Measurements from ENCODE around the gene NEURL1B. TPM values are rescaled to one million over a fixed set of nuclear protein-coding genes. Genes with fewer than 3 reads are reported as not detected.

NEURL1B gene
- polyA plus RNA-seq, 3 donors = 14.7 to 17.4 (median 14.8) TPM

DNA sequence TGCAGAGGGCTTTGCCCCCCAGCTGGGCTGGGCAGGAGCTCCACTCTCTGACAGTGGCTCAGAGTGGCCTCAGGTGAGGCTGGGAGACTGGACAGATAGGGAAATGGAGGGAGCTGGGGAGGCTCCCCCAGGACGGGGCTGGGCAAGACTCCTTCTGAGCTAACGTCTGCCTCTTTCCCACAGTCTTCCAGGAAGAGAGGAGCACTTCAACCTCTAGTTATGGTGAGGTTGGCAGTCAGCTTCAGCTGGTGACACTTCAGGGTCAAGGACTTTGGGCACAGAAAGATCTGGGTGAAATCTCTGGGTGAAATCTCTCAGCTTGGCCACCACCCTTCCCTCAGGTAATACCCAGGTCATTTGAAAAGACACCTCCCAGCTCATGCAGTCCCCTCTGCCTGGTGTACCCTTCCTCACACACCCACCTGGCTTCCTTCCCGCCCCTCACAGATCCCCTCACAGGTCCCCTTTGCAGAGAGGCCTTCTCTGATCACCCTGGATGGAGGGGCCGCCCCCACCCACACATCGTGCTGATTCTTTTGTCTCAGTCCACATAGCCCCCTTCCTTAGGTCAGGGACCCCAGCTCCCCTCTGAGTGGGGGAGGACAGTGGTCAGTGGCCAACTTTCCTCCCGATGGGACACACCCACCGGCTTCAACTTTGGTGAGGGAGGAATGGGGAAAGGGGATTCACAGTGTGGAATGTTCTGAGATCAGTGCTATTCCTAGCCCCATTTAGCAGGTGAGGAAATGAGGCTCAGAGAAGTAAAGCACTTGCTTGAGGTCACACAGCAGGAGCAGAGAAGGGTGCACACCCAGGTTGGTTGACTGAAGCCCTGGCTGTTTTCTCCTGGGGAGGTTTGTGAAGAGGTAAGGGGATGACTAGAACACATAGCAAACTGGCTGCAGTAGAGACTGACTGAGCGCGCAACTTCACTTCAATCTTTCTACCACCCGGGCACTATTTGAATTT lies 15.8 kb upstream of the NEURL1B start:
- no peak for DNase-seq (ENCODE audit: extremely low read depth in 1 of 11, low read depth in 9 of 11, low spot score in 4 of 11)

DNA sequence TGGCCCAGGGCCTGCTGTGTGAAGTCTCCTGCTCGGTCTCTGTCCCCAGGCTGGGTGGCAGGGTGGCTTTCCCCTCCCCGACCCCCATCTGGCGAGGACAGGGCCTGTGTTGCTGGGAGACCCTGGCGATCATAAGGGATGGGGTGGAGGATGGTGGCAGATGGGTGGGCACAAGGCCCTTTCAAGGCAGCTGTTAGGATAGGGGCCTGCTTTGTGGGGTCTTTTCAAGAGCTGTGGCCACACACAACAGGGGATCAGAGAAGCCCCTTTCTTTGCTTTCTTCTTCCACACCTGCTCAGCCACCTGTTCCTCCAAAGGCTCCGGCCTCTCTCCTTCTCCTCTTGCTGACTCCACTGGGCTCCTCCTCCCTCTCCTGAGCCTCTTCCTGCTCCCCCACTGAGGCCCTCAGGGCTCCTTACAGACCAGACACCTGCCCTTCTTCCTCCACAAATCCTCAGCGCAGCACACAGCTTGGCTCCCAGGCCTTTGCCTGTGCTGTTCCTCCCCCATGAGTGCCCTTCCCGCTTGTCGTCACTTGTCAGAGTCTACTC lies 15.0 kb upstream of the NEURL1B start:
- no peak for DNase-seq (ENCODE audit: extremely low read depth in 1 of 11, low read depth in 9 of 11, low spot score in 4 of 11)

DNA sequence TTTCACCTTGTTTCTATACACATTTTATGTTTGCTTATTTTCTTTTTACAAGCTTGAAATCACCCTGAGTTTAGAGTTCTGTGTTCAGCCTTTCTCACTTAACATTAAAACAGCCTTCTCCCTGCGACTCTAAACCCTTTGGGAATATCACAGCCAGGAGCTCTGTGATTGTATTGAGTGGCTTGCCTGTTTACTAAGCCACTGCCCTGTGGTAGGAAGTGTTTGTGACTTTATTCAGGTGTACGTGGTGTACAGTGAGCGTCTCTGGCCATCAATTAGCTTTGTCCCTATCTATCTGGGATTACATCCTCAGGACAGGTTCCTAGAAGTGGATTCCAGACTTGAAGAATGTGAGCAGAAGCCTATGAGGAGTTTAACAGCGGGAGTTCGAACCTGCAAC lies 11.0 kb upstream of the NEURL1B start:
- DNase-seq (ENCODE audit: extremely low read depth in 1 of 11, low read depth in 9 of 11, low spot score in 4 of 11) = no peak

DNA sequence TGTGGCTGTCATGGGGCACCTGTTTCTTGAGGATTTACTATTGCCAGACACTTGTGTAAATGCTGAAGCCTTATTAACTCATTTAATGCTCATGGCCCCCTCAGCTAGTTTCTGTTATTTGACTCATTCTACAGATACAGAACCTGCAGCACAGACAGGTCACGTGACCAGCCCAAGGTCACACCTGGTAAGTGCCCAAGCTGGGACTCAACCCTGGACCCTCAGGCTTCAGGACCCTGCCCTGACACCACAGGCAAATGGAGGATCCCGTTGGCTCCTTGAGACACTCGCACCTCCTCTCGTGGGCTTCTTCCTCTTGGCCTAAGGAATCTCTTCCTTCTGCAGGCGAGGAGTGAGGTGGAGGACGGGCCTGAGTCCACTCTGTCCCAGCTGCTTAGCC lies 10.6 kb upstream of the NEURL1B start:
- DNase-seq (ENCODE audit: extremely low read depth in 1 of 11, low read depth in 9 of 11, low spot score in 4 of 11) = no peak

DNA sequence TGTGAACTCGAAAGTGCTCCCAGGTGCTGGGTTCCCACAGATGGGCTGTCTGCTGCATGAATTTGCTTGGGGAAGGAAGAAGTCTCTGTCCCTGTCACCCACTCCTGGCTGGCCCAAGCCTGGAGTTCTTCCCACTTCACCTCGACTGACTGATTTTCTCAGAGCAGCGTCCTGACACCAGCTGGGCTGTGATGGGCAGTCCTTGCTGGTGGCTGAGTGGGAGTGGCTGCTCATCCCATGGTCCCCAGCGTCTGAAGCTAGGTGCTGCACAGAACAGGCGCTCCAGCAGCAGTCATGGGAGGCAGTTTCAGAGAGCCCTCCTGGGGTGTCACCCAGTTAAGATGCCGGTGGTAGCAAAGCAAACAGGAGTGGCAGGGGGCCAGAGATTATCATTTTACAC lies 10.1 kb upstream of the NEURL1B start:
- DNase-seq (ENCODE audit: extremely low read depth in 1 of 11, low read depth in 9 of 11, low spot score in 4 of 11) = no peak

DNA sequence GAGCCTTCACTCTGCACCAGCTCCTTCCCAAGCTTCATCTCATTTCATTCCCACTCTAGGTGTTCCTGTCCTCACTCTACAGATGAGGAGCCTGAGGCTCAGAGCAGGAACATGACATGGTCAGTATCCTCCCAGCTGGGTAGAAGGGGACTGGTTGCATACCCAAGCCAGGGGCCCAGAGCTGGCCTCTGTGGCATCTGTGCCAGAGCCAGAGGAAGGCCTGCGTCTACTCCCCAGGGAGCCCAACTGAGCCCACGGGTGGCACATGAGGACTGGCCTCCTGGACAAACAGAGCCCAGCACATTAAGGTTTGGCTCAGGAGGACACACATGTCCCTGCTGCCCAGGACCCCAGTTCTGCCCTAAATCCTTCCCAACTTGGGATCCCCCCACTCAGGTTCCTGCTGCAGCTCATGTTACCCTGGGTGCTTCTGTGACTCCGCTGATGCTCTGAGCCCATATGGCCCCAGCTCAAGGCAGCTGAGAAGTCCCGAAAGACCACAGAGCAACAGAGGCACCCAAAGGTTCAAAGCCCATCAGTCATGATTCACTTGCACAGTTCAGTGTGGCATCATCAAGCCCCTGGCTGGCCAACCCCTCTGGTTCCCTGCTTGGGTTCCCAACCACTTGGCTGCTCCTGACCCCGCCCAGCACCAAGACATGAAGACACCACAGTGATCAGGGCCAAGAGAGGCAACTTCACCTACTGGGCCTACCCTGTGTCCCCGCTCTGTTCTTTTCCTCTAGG lies 8.5 kb upstream of the NEURL1B start:
- no peak for DNase-seq (ENCODE audit: extremely low read depth in 1 of 11, low read depth in 9 of 11, low spot score in 4 of 11)

DNA sequence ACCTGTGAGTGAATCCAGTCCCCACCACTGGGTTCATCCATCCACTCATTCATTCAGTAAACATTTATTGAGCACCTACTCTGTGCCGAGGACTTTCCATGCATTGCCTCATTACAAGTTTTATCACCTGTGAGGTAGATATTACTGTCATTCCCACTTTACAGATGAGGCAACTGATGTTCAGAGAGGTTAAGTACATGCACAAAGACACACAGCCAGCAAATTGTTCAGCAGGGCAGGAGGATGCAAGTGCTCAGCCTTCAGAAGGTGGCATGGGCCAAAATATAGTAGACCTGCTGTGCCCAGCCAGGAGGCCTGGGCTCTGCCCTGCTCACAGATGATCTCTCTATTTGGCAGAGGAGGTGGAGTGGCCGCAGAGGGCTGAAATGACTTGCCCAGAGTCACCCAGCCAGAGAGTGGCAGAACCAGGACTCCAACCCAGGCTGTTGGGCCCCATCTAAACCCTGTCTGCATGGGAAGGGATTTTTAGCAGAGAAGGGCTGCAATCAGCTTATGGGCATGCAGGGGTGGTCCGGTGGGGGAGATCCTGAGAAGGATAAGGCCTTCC lies 7.6 kb upstream of the NEURL1B start:
- DNase-seq (ENCODE audit: extremely low read depth in 1 of 11, low read depth in 9 of 11, low spot score in 4 of 11) = no peak

DNA sequence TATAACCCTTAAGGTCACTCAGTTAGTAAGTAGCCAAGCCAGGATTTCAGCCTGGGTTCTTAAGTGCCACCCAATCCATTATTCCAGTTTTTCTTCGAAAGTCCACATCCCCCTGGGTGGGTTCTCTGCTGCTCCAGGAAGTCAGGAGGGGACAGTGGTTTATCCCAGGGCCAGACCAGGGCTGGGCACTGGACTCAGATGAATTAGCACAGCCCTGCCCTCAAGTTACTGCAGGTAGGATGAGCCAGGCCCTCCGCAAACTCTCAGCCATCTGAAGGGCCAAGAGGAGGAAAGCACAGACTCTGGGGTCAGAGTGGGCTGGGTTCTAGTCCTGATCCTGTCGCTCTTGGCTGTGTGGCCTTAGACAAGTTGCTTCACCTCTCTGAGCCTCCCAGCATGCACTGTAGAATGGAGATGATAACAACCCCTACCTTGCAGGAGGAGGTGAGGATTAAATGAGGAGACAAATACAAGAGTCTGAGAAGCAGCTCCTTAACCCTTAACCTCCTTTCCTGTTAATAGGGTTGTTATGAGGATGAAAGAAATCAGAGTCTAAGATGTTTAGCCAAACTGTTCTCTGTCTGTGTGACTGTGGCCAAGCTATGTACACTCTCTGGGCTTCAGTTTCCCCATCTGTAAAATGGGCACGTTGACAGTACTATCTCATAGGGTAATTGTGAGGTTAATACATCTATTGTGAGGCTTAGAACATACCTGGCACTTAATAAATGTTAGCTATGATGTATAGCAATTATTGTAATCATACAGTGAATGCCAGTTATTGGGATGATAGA lies 6.8 kb upstream of the NEURL1B start:
- no peak for DNase-seq (ENCODE audit: extremely low read depth in 1 of 11, low read depth in 9 of 11, low spot score in 4 of 11)

DNA sequence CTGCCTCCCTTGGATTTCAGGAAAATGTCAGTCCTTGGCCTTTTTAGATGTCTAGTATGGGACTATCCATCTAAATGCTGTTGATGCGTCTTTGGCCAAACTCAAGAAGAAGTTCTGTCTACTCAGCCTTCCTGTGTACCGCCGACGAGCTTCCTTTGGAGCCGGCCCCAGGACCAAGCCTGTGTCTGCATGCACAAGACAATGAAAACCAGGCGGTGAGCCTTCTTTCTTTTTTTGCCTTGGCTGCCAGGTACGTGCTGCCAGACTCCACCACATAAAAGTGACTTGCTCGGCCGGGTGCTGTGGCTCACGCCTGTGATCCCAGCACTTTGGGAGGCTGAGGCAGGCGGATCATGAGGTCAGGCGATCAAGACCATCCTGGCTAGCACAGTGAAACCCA lies 6.0 kb upstream of the NEURL1B start:
- no peak for DNase-seq (ENCODE audit: extremely low read depth in 1 of 11, low read depth in 9 of 11, low spot score in 4 of 11)

DNA sequence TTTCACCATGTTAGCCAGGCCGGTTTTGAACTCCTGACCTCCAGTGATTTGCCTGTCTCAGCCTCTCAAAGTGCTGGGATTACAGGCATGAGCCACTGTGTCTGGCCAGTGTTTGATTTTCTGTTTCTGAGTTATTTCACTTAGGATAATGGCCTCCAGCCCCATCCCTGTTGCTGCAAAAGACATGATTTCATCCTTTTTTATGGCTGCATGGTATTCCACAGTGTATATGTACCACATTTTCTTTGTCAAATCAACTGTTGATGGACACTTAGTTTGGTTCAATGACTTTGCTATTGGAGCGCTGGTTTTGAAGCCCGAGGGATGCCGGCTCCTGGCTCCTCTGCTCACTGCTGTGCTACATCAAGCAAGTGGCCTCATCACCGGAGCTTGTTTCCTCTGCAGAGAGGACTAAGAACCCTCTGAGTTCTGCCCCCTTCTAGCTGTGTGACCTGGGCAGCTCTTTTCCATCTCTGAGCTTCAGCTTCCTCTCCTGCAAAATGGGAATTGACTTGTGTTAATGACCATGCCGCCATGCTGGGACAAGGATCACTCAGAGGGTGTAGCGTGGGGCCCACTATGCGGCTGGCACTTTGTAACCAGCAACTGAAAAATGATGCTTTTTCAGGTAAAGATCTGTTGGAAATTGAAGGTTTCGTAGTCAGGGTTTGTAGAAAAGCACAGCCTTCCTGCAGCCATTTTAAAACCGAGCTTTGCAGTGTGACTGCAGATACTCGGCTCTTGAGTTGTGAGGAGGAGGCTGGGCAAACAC lies 4.6 kb upstream of the NEURL1B start:
- no peak for DNase-seq (ENCODE audit: extremely low read depth in 1 of 11, low read depth in 9 of 11, low spot score in 4 of 11)

DNA sequence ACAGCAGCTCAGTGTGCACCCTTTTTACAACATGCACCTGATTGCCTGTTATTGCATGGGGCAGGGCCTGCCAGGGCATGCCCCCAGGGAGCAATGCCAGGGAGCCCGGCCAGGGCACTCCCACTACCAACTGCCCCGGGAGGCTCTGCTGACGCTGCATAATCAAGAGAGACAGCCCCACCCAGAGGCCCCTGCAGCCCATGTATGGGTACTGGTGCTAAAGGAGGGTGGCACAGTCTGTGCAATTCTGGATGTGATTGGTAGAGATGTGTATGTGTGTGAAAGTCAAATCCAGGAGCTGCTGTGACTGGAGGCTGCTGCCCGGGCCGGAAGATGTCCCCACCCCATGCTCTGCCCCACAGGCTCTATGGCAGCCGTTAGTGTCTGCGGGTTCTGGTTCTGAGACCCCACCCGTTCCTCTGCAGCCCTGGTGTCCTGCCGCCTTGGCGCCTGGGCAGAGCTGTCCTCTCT lies 3.9 kb upstream of the NEURL1B start:
- no peak for DNase-seq (ENCODE audit: extremely low read depth in 1 of 11, low read depth in 9 of 11, low spot score in 4 of 11)

DNA sequence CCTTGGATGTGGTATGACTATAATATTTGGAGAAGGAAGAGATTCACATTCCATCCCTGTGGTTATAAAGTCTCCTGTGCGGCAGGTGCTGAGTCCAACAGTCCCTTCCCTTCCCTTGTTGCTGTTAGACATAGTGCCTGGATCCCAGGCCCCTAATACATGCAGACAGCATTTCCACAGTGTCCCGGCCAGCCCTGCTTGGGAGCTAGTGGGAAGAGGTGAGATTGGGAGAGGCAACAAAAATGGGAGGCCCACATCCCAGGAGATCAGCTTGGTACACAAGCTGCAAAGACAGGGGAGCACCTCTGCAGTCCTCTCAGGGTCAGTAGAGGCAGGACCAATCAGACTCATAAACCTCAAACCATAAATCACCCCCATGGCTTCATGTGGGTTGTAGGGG lies 3.3 kb upstream of the NEURL1B start:
- DNase-seq (ENCODE audit: extremely low read depth in 1 of 11, low read depth in 9 of 11, low spot score in 4 of 11) = no peak

DNA sequence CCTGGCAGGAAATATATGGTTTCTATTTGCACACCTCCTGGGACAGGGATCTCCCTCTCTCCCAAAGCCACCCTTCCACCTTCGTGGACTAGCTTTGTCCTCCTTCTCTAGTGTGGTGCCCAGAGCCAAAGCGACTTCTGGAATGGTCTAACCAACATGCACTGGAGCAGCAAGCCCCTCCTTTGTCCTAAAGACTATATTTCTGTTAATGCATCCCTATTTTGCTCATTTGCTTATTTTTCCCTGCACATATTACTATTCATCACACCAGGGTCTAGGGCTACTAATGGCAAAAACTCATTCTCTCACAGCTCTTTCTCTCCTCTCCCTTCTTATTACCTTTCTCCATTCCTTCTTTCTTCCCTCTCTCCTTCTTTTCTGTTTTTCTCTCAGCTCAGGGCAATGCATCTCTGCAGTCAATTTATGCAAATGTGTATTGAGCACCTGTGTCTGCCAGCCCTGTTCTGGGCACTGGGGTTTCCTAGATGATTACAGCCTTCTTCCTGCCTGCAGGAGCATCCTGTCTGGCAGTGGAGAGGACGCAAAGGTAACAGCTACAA lies 2.8 kb upstream of the NEURL1B start:
- DNase-seq (ENCODE audit: extremely low read depth in 1 of 11, low read depth in 9 of 11, low spot score in 4 of 11) = no peak

DNA sequence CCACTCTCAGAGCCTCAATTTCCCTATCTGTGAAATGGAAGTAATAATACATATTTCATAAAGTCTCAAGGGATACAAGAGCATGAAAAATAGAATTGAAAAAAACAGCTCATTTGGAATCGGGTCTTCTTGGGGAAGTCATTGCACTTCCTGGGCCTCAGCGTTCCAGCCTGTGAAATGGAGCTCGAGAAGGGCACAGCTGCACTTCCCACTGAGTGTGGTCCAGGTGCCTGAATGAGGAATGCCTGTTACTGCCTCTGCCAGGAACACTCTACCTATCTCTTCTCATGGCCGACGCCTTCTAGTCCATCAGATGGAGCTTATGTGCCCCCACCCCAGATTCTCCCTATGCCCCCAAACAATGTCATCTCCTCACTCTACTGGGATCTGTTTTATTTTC lies 924 bp upstream of the NEURL1B start:
- DNase-seq (ENCODE audit: extremely low read depth in 1 of 11, low read depth in 9 of 11, low spot score in 4 of 11) = no peak

DNA sequence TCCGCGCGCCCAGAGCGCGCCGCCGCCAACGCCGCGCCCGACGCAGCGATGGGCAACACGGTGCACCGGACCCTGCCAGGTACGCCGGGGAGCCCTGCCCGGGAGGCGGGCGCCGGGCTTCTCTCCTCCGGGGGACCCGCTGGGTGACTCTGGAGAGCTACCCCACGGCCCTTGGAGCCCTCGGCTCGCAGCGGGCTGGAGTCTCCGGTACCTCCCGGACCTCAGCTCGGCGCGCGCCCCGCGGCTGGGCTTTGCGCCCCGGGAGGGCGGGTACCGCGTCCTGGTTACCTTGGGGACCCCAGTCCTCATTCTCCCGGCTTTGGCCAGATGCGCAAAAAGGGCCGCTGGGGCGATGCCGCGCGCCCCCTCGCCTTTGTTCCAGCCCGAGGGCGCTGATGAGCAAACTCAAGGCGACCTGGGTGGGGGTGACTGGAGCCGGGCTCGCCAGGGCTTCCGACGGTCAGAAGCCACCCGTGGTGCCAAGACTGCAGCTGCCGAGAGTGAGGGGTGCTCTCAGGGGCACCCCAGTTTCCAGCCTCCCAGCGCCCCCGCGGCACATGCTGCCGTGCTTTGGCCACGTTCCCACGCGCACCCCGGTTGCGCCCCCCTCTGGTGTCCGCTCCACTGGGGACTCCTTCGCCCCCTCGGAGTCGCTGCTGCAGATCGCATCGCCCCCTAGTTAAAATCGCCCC lies 442 bp downstream of the NEURL1B start:
- no peak for DNase-seq (ENCODE audit: extremely low read depth in 1 of 11, low read depth in 9 of 11, low spot score in 4 of 11)

DNA sequence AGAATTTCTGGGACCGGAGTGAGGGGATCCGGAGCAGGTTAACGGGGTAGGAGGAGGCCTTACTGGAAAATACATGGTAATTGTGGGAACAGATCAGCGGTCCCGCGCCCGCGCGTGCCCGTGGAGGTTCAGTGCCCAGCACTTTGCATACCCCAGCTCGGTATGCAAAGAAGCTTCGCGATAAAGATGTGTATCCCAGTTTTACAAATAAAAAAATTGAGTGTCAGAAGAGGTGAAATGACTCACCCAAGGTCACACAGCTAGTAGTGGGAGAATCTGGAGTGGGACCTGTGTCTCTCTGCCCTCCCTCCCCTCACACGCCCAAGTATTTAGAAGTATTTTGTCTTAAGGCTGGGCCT lies 967 bp downstream of the NEURL1B start:
- DNase-seq (ENCODE audit: extremely low read depth in 1 of 11, low read depth in 9 of 11, low spot score in 4 of 11) = no peak

DNA sequence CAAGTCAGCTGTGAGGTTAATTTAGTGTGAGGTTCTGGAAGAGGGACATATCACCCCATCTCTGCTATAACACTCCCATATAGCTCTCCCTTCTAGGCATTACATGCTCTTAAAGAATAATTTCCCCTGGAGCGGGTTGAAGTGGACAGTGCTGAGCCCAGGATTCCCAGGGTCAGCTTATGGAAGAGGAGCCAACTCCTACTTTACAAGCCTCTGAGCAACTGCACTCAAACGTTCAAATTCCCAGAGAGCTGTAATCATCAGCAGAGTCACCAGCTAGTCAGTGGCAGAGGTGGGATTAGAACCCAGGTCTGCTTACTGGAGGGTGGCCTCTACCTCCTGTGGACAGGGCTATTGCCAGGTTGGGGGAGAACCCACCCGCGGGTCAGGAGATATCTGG lies 1.4 kb downstream of the NEURL1B start:
- DNase-seq (ENCODE audit: extremely low read depth in 1 of 11, low read depth in 9 of 11, low spot score in 4 of 11) = no peak
